ENCODE results near the gene PYDC1. TPM values are rescaled to one million over a fixed set of nuclear protein-coding genes. Genes with fewer than 3 reads are reported as not detected.

Gene PYDC1
- total and polyA plus RNA-seq, 2 of the 8 experiments (the other 6 are each of a cell fraction or from before 2014, with no cell fraction given), result 3.5 to 11.1 TPM

DNA sequence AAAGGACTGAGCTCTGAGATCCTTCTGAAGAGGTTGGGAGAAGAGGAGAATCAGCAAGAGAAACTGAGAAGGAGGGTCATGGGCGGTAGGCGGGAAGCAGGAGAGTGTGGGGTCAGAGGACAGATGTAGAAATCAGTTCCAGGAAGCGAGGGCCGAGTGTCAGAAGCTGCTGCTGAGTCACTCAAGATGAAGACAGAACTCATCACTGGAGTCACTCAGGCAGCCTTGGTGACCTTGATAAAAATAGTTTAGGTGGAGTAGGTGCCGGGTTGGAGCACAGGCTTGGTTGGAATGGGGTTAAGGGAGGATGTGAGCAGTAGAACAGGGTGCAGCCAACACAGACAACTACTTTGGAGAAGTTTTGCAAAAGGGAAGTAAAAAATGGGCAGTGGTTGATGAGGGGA lies 36.7 kb upstream of the PYDC1 start (continued):
- TF ChIP-seq, protein P1, sequence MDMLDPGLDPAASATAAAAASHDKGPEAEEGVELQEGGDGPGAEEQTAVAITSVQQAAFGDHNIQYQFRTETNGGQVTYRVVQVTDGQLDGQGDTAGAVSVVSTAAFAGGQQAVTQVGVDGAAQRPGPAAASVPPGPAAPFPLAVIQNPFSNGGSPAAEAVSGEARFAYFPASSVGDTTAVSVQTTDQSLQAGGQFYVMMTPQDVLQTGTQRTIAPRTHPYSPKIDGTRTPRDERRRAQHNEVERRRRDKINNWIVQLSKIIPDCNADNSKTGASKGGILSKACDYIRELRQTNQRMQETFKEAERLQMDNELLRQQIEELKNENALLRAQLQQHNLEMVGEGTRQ (IDR thresholded peaks at IDR 0.05; ENCODE audit: low read length), result no peak
- TF ChIP-seq, protein P2, sequence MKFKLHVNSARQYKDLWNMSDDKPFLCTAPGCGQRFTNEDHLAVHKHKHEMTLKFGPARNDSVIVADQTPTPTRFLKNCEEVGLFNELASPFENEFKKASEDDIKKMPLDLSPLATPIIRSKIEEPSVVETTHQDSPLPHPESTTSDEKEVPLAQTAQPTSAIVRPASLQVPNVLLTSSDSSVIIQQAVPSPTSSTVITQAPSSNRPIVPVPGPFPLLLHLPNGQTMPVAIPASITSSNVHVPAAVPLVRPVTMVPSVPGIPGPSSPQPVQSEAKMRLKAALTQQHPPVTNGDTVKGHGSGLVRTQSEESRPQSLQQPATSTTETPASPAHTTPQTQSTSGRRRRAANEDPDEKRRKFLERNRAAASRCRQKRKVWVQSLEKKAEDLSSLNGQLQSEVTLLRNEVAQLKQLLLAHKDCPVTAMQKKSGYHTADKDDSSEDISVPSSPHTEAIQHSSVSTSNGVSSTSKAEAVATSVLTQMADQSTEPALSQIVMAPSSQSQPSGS (IDR thresholded peaks at IDR 0.05; ENCODE audit: low read length), result no peak

Measured in H1 (cell line).